ENCODE data around the gene ZNF423.

ZNF423 gene

GRCh38 chr16:49846800-49847199 lies 9.1 kb downstream of the ZNF423 start:
- no peak for DNase-seq

- DNase-seq, result no peak
Measured at GRCh38 chr16:49844359-49844758, 11.6 kb downstream of the ZNF423 start.

GRCh38 chr16:49843758-49844157 lies 12.2 kb downstream of the ZNF423 start:
- DNase-seq, result no peak

- no peak for DNase-seq
Measured at GRCh38 chr16:49842972-49843371, 12.9 kb downstream of the ZNF423 start.

- DNase-seq, result no peak
Measured at GRCh38 chr16:49839017-49839825, 16.7 kb downstream of the ZNF423 start.

GRCh38 chr16:49838441-49839016 lies 17.4 kb downstream of the ZNF423 start:
- no peak for DNase-seq

- no peak for DNase-seq
Measured at GRCh38 chr16:49837688-49838410, 18.1 kb downstream of the ZNF423 start.

GRCh38 chr16:49836668-49837067 lies 19.2 kb downstream of the ZNF423 start:
- no peak for DNase-seq

- no peak for DNase-seq
Measured at GRCh38 chr16:49836218-49836617, 19.7 kb downstream of the ZNF423 start.

- DNase-seq, result no peak
Measured at GRCh38 chr16:49835161-49835777, 20.6 kb downstream of the ZNF423 start.

GRCh38 chr16:49834531-49835151 lies 21.3 kb downstream of the ZNF423 start:
- DNase-seq, result no peak

GRCh38 chr16:49833796-49834530 lies 21.9 kb downstream of the ZNF423 start:
- no peak for DNase-seq

GRCh38 chr16:49833085-49833484 lies 22.8 kb downstream of the ZNF423 start:
- no peak for DNase-seq

- no peak for DNase-seq
Measured at GRCh38 chr16:49832177-49832576, 23.7 kb downstream of the ZNF423 start.

- DNase-seq, result no peak
Measured at GRCh38 chr16:49830873-49831272, 25.0 kb downstream of the ZNF423 start.

- DNase-seq, result no peak
Measured at GRCh38 chr16:49828533-49829267, 27.2 kb downstream of the ZNF423 start.

GRCh38 chr16:49827805-49828438 lies 28.0 kb downstream of the ZNF423 start:
- no peak for DNase-seq

- no peak for DNase-seq
Measured at GRCh38 chr16:49826515-49826914, 29.4 kb downstream of the ZNF423 start.

- DNase-seq, result no peak
Measured at GRCh38 chr16:49825041-49825440, 30.9 kb downstream of the ZNF423 start.

GRCh38 chr16:49824593-49824992 lies 31.3 kb downstream of the ZNF423 start:
- DNase-seq, result no peak
